ENCODE measurements around the gene TRAPPC2. TPM values are rescaled to one million over a fixed set of nuclear protein-coding genes. Genes with fewer than 3 reads are reported as not detected.
"Not testable (repeated sequence)": the region's sequence is repeated elsewhere in the genome, so short reads cannot be mapped to it uniquely, and the experiment has no call there.

TRAPPC2 gene
- total RNA-seq, 4 donors from 2014 or later: 5.6 to 48.0 (median 22.8) TPM

DNA sequence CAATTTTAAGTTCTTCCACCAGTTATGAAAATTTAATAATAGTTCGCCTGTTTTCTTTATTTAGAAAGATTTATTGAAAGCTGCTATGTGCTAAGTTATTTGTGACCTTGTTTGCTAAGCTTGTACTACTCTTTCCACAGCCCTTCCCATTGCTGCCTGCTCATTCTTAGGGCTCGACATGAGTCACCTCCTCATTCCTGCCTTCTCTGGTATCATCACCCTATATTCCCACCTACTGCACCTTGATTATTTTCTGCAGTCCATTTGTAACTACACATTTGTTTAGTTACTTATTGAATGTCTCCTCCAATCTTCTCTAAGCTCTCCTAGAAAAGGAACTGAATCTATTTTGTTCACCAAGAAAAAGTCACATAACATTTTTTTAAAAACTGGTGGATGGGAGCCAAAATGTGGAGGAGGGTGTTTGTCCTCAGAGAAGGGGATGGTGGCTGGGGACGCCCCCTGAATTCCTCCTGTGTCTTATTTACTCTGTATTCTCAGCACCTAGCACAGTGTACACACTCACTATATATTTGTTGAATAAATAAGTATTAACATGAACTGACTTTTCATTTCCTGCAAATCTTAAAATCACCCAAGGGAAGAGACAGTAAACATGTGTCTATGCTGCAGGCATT, 49.2 kb downstream of the TRAPPC2 start:
- DNase-seq: no peak
- H3K36me3 ChIP-seq: no peaks in the 10 kb centered on the region
- H3K27ac ChIP-seq: no peak overlapping the region
- TF ChIP-seq POLR2A (IDR thresholded peaks at IDR 0.05): no peak
- TF ChIP-seq, protein P1, sequence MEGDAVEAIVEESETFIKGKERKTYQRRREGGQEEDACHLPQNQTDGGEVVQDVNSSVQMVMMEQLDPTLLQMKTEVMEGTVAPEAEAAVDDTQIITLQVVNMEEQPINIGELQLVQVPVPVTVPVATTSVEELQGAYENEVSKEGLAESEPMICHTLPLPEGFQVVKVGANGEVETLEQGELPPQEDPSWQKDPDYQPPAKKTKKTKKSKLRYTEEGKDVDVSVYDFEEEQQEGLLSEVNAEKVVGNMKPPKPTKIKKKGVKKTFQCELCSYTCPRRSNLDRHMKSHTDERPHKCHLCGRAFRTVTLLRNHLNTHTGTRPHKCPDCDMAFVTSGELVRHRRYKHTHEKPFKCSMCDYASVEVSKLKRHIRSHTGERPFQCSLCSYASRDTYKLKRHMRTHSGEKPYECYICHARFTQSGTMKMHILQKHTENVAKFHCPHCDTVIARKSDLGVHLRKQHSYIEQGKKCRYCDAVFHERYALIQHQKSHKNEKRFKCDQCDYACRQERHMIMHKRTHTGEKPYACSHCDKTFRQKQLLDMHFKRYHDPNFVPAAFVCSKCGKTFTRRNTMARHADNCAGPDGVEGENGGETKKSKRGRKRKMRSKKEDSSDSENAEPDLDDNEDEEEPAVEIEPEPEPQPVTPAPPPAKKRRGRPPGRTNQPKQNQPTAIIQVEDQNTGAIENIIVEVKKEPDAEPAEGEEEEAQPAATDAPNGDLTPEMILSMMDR (IDR thresholded peaks at IDR 0.05): no peak
- intact Hi-C loops (cut with DNase I; ENCODE audit: low total_unique reads): loop anchor here (10.0 kb wide), 1 partner anchor 50 kb away; the partner anchor contains the start of genes OFD1 and TRAPPC2
- H3K4me1 ChIP-seq: no peaks in the 10 kb centered on the region
- H3K27me3 ChIP-seq: no peaks in the 10 kb centered on the region
- no peak overlapping the region for H3K4me3 ChIP-seq
- no peaks in the 10 kb centered on the region for H3K9me3 ChIP-seq

GRCh38 chrX:13684361-13684760, 50.1 kb downstream of the TRAPPC2 start:
- TF ChIP-seq, protein P1 (IDR thresholded peaks at IDR 0.05): no peak
- no peak for TF ChIP-seq POLR2A (IDR thresholded peaks at IDR 0.05)
- Histone ChIP-seq H3K9me3 (no peaks in the 10 kb centered on the region), H3K27me3 (no peaks in the 10 kb centered on the region), H3K4me3 (no peak overlapping the region), H3K27ac (no peak overlapping the region), H3K36me3 (no peaks in the 10 kb centered on the region), H3K4me1 (no peaks in the 10 kb centered on the region)
- no peak for DNase-seq
- intact Hi-C loops (cut with DNase I; ENCODE audit: low total_unique reads): loop anchor here (10.0 kb wide), 1 partner anchor 50 kb away; the partner anchor contains the start of genes OFD1 and TRAPPC2

GRCh38 chrX:13681595-13681994, 52.8 kb downstream of the TRAPPC2 start:
- intact Hi-C loops (cut with DNase I; ENCODE audit: low total_unique reads): loop anchor here (10.0 kb wide), 1 partner anchor 53 kb away; the partner anchor contains the start of genes OFD1 and TRAPPC2
- H3K9me3 ChIP-seq: no peaks in the 10 kb centered on the region
- no peak overlapping the region for H3K4me3 ChIP-seq
- H3K27ac ChIP-seq: no peak overlapping the region
- DNase-seq: no peak
- TF ChIP-seq, protein P1 (IDR thresholded peaks at IDR 0.05): no peak
- H3K27me3 ChIP-seq: no peaks in the 10 kb centered on the region
- no peaks in the 10 kb centered on the region for H3K4me1 ChIP-seq
- H3K36me3 ChIP-seq: no peaks in the 10 kb centered on the region

GRCh38 chrX:13679700-13680099, 54.7 kb downstream of the TRAPPC2 start:
- not testable (repeated sequence) for H3K36me3 ChIP-seq, H3K4me3 ChIP-seq, H3K4me1 ChIP-seq, H3K27me3 ChIP-seq, H3K27ac ChIP-seq, H3K9me3 ChIP-seq, DNase-seq
- intact Hi-C loops (cut with DNase I; ENCODE audit: low total_unique reads): loop anchor here (10.0 kb wide), 1 partner anchor 55 kb away; the partner anchor contains the start of genes OFD1 and TRAPPC2

DNA sequence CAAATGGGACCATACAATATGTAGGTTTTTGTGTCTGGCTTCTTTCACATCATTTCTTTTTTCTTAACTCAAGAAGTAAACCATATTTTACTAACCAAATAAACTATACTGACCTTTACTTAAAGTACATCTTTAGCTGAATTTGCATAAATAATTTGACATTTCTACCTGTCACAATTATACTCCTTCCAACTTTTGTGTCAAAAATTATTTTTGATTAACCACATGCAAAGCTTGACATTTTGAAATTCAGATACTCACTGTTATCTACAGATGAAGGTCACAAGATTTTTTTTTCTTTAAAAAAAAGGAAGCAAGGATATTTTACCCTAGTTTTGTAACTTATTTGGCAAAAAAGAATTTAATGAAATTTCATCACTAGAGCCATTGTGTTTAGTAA, 57.5 kb downstream of the TRAPPC2 start:
- no peak for DNase-seq
- H3K27ac ChIP-seq: no peak overlapping the region

More for the DNA sequence above, 57.5 kb downstream of the TRAPPC2 start:
- TF ChIP-seq, protein P1 (IDR thresholded peaks at IDR 0.05): no peak
- no peak for TF ChIP-seq POLR2A (IDR thresholded peaks at IDR 0.05)
- intact Hi-C loops (cut with DNase I; ENCODE audit: low total_unique reads): no loop called here
- Histone ChIP-seq H3K4me1 (no peaks in the 10 kb centered on the region), H3K9me3 (no peaks in the 10 kb centered on the region), H3K27me3 (no peaks in the 10 kb centered on the region), H3K4me3 (no peak overlapping the region), H3K36me3 (no peaks in the 10 kb centered on the region)

Data from uterus (tissue), 4 donors.